Activated naive CD4-positive, alpha-beta T cell treated with anti-CD3 and anti-CD28 coated beads, Interleukin-2, amount 10 ng/mL, durations not matched to agents 7 days and 5 days (primary cell): ENCODE results near the gene SLC25A25.
A peak's percentile ranks its signal among the peaks of the same experiment; 100 is the strongest.

ENCODE experiments used
- CTCF ChIA-PET: fragments of 350-600 bp; sonication (Branson Sonifier 250); formaldehyde crosslinking; loops from one replicate; lab custom pipeline; 2021; ENCODE audit warnings: antibody characterized with exemption; lab: Charles Lee
- DNase-seq: peaks from one replicate; pipeline ENCODE4 v3.0.0-alpha.2; 2020
- H3K27ac Mint-ChIP-seq: one replicate; pipeline ENCODE4 v1.8.0; 2021; ENCODE audit warnings: mild to moderate bottlenecking, moderate library complexity, mixed read lengths
- H3K27me3 Mint-ChIP-seq: one replicate; pipeline ENCODE4 v1.8.0; 2021; ENCODE audit warnings: mild to moderate bottlenecking, mixed read lengths
- H3K36me3 Mint-ChIP-seq: one replicate; pipeline ENCODE4 v1.8.0; 2021; ENCODE audit warnings: mixed read lengths
- H3K4me1 Mint-ChIP-seq: one replicate; pipeline ENCODE4 v1.8.0; 2021; ENCODE audit warnings: mixed read lengths
- H3K4me3 Mint-ChIP-seq: one replicate; pipeline ENCODE4 v1.8.0; 2021; ENCODE audit warnings: mild to moderate bottlenecking, moderate library complexity, mixed read lengths
- H3K9me3 Mint-ChIP-seq: one replicate; pipeline ENCODE4 v1.8.0; 2021; ENCODE audit warnings: mixed read lengths

SLC25A25 gene

GRCh38 chr9:128099932-128100491 is 32.0 kb downstream of the SLC25A25 start:
- peaks cover 69% of the 10 kb centered on the region for H3K4me1 Mint-ChIP-seq
- CTCF ChIA-PET = interaction anchor here (1.6 to 4.5 kb wide), 3 partner anchors 18 to 158 kb away, joined by 4 to 14 read pairs (median 4); no protein-coding TSS in a partner anchor

GRCh38 chr9:128100581-128100980 is 32.5 kb downstream of the SLC25A25 start:
- CTCF ChIA-PET = interaction anchor here (1.6 to 4.5 kb wide), 3 partner anchors 17 to 159 kb away, joined by 4 to 14 read pairs (median 4); no protein-coding TSS in a partner anchor
- H3K9me3 Mint-ChIP-seq = no peaks in the 10 kb centered on the region
- peaks cover 67% of the 10 kb centered on the region for H3K4me1 Mint-ChIP-seq
- DNase-seq = no peak
- no peaks in the 10 kb centered on the region for H3K27me3 Mint-ChIP-seq
- peaks cover 40% of the 10 kb centered on the region for H3K36me3 Mint-ChIP-seq
- H3K4me3 Mint-ChIP-seq = no peak overlapping the region
- H3K27ac Mint-ChIP-seq = no peak overlapping the region

More at GRCh38 chr9:128099932-128100491, 32.0 kb downstream of the SLC25A25 start:
- H3K9me3 Mint-ChIP-seq = no peaks in the 10 kb centered on the region
- H3K36me3 Mint-ChIP-seq = peaks cover 39% of the 10 kb centered on the region
- DNase-seq = no peak
- H3K27ac Mint-ChIP-seq = peak overlapping the region; percentile 79
- no peak overlapping the region for H3K4me3 Mint-ChIP-seq
- H3K27me3 Mint-ChIP-seq = no peaks in the 10 kb centered on the region

- H3K27me3 Mint-ChIP-seq = no peaks in the 10 kb centered on the region
- no peak overlapping the region for H3K4me3 Mint-ChIP-seq
- peaks cover 69% of the 10 kb centered on the region for H3K4me1 Mint-ChIP-seq
- CTCF ChIA-PET = interaction anchor here (1.9 to 4.5 kb wide), 2 partner anchors 16 to 24 kb away, joined by 4 to 14 read pairs; no protein-coding TSS in a partner anchor
- DNase-seq = no peak
- H3K36me3 Mint-ChIP-seq = peaks cover 42% of the 10 kb centered on the region
- H3K27ac Mint-ChIP-seq = no peak overlapping the region
- H3K9me3 Mint-ChIP-seq = no peaks in the 10 kb centered on the region
Measured at GRCh38 chr9:128101231-128101661, 33.2 kb downstream of the SLC25A25 start.

- H3K27me3 Mint-ChIP-seq = no peaks in the 10 kb centered on the region
- no peaks in the 10 kb centered on the region for H3K9me3 Mint-ChIP-seq
- no peak overlapping the region for H3K4me3 Mint-ChIP-seq
- peaks cover 46% of the 10 kb centered on the region for H3K36me3 Mint-ChIP-seq
- peak overlapping the region; percentile 79 for H3K27ac Mint-ChIP-seq
- CTCF ChIA-PET = interaction anchor here (1.4 to 1.8 kb wide), 3 partner anchors 8 to 165 kb away, joined by 3 to 11 read pairs (median 8); no protein-coding TSS in a partner anchor
- no peak for DNase-seq
- H3K4me1 Mint-ChIP-seq = peaks cover 73% of the 10 kb centered on the region
Measured at GRCh38 chr9:128101690-128102089, 33.7 kb downstream of the SLC25A25 start.

DNA sequence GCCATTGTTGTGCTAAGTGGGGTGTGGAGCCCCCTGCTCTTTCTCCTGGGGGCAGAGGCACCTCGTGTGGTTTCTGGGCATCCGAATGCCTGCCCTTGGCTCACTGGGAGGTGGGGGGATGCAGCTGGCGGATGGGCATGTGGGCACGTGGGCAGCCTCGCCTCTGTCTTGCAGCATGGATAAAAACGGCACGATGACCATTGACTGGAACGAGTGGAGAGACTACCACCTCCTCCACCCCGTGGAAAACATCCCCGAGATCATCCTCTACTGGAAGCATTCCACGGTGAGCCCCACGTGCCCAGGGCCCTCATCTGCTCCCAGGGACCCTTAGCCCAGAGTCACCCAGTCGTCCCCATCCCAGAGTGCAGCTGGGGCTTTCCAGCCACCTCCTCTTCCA is 34.2 kb downstream of the SLC25A25 start:
- peaks cover 72% of the 10 kb centered on the region for H3K4me1 Mint-ChIP-seq
- H3K4me3 Mint-ChIP-seq = no peak overlapping the region
- DNase-seq = no peak
- peaks cover 47% of the 10 kb centered on the region for H3K36me3 Mint-ChIP-seq
- CTCF ChIA-PET = interaction anchor here (1.2 to 1.8 kb wide), 6 partner anchors 8 to 165 kb away, joined by 3 to 11 read pairs (median 6); no protein-coding TSS in a partner anchor
- H3K27me3 Mint-ChIP-seq = no peaks in the 10 kb centered on the region
- peak overlapping the region; percentile 79 for H3K27ac Mint-ChIP-seq
- no peaks in the 10 kb centered on the region for H3K9me3 Mint-ChIP-seq

- Mint-ChIP-seq H3K27me3 (no peaks in the 10 kb centered on the region), H3K9me3 (no peaks in the 10 kb centered on the region), H3K4me3 (no peak overlapping the region), H3K4me1 (peaks cover 70% of the 10 kb centered on the region), H3K36me3 (peaks cover 51% of the 10 kb centered on the region), H3K27ac (peak overlapping the region; percentile 58)
- no peak for DNase-seq
- CTCF ChIA-PET = interaction anchor here (0.7 to 1.8 kb wide), 12 partner anchors 9 to 166 kb away, joined by 3 to 11 read pairs (median 4); no protein-coding TSS in a partner anchor
Measured at GRCh38 chr9:128102861-128103588, 35.0 kb downstream of the SLC25A25 start.

GRCh38 chr9:128103589-128103962 is 35.5 kb downstream of the SLC25A25 start:
- peak; percentile 68 for DNase-seq
- Mint-ChIP-seq H3K4me1 (peaks cover 65% of the 10 kb centered on the region), H3K9me3 (no peaks in the 10 kb centered on the region), H3K27ac (peak overlapping the region; percentile 58), H3K27me3 (no peaks in the 10 kb centered on the region), H3K4me3 (no peak overlapping the region), H3K36me3 (peaks cover 51% of the 10 kb centered on the region)
- CTCF ChIA-PET = interaction anchor here (0.7 to 5.3 kb wide), 12 partner anchors 10 to 149 kb away, joined by 3 to 26 read pairs (median 4); no protein-coding TSS in a partner anchor

GRCh38 chr9:128104171-128104618 is 36.2 kb downstream of the SLC25A25 start:
- H3K4me3 Mint-ChIP-seq = no peak overlapping the region
- peaks cover 51% of the 10 kb centered on the region for H3K36me3 Mint-ChIP-seq
- H3K9me3 Mint-ChIP-seq = no peaks in the 10 kb centered on the region
- no peak overlapping the region for H3K27ac Mint-ChIP-seq
- peaks cover 58% of the 10 kb centered on the region for H3K4me1 Mint-ChIP-seq
- H3K27me3 Mint-ChIP-seq = no peaks in the 10 kb centered on the region
- CTCF ChIA-PET = interaction anchor here (1.1 to 5.3 kb wide), 6 partner anchors 11 to 32 kb away, joined by 4 to 26 read pairs (median 4); no protein-coding TSS in a partner anchor
- DNase-seq = no peak

DNA sequence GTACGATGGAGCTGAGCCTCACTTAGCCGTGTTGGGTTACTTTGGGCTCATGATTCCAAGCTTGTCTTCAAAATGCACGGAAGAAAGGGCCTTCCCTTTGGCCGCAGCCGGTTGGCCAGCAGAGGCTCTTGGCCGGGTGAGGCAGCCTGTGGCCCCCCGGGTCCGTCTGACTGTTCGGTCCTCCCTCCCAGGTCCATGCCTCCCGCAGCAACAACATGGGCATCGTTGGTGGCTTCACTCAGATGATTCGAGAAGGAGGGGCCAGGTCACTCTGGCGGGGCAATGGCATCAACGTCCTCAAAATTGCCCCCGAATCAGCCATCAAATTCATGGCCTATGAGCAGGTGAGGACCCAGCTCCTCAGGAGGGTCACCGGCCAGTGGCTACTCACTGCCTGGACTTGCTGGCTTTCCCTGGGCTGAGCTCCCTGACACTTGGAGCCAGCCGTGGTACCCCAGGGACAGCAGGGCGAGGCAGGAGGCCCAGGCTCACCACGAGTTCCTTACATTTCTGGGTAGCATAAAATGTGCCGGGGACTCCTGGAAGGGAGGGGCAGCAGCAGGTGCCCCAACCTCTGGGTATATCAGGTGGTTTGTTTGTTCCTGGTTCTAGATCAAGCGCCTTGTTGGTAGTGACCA is 37.6 kb downstream of the SLC25A25 start:
- Mint-ChIP-seq H3K4me3 (no peak overlapping the region), H3K4me1 (peaks cover 44% of the 10 kb centered on the region), H3K9me3 (no peaks in the 10 kb centered on the region), H3K27me3 (no peaks in the 10 kb centered on the region), H3K27ac (no peak overlapping the region), H3K36me3 (peaks cover 55% of the 10 kb centered on the region)
- CTCF ChIA-PET = interaction anchor here (2.0 to 5.3 kb wide), 2 partner anchors 12 to 33 kb away, joined by 8 to 26 read pairs; no protein-coding TSS in a partner anchor
- DNase-seq = no peak

GRCh38 chr9:128106181-128106939 is 38.3 kb downstream of the SLC25A25 start:
- CTCF ChIA-PET = interaction anchor here (5.3 kb wide), 1 partner anchor 11 kb away, joined by 26 read pairs; no protein-coding TSS in a partner anchor
- peaks cover 37% of the 10 kb centered on the region for H3K4me1 Mint-ChIP-seq
- DNase-seq = no peak

GRCh38 chr9:128106940-128107467 is 39.0 kb downstream of the SLC25A25 start:
- DNase-seq = no peak
- Mint-ChIP-seq H3K4me3 (no peak overlapping the region), H3K27me3 (no peaks in the 10 kb centered on the region), H3K9me3 (no peaks in the 10 kb centered on the region), H3K27ac (no peak overlapping the region), H3K4me1 (peaks cover 35% of the 10 kb centered on the region), H3K36me3 (peaks cover 44% of the 10 kb centered on the region)
- CTCF ChIA-PET = interaction anchor here (0.8 to 5.3 kb wide), 2 partner anchors 9 to 11 kb away, joined by 3 to 26 read pairs; no protein-coding TSS in a partner anchor

More at GRCh38 chr9:128106181-128106939, 38.3 kb downstream of the SLC25A25 start:
- Mint-ChIP-seq H3K9me3 (no peaks in the 10 kb centered on the region), H3K27ac (peak overlapping the region; percentile 52), H3K4me3 (no peak overlapping the region), H3K27me3 (no peaks in the 10 kb centered on the region), H3K36me3 (peaks cover 49% of the 10 kb centered on the region)

DNA sequence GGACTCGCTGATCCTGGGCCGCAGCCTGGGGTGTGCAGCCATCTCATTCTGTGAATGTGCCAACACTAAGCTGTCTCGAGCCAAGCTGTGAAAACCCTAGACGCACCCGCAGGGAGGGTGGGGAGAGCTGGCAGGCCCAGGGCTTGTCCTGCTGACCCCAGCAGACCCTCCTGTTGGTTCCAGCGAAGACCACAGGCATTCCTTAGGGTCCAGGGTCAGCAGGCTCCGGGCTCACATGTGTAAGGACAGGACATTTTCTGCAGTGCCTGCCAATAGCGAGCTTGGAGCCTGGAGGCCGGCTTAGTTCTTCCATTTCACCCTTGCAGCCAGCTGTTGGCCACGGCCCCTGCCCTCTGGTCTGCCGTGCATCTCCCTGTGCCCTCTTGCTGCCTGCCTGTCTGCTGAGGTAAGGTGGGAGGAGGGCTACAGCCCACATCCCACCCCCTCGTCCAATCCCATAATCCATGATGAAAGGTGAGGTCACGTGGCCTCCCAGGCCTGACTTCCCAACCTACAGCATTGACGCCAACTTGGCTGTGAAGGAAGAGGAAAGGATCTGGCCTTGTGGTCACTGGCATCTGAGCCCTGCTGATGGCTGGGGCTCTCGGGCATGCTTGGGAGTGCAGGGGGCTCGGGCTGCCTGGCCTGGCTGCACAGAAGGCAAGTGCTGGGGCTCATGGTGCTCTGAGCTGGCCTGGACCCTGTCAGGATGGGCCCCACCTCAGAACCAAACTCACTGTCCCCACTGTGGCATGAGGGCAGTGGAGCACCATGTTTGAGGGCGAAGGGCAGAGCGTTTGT is 39.6 kb downstream of the SLC25A25 start:
- peaks cover 38% of the 10 kb centered on the region for H3K36me3 Mint-ChIP-seq

More for the DNA sequence above, 39.6 kb downstream of the SLC25A25 start:
- Mint-ChIP-seq H3K27ac (no peak overlapping the region), H3K4me1 (peaks cover 28% of the 10 kb centered on the region), H3K27me3 (no peaks in the 10 kb centered on the region), H3K9me3 (no peaks in the 10 kb centered on the region), H3K4me3 (no peak overlapping the region)
- CTCF ChIA-PET = interaction anchor here (0.8 to 5.3 kb wide), 3 partner anchors 9 to 35 kb away, joined by 3 to 26 read pairs (median 3); no protein-coding TSS in a partner anchor
- no peak for DNase-seq
